BLaER1 (cell line): Measurements from ENCODE around the gene SPPL2B.

Experiments
- H3K27ac ChIP-seq: shearing (Covaris generic); formaldehyde crosslinking; 2 replicates; pipeline ENCODE4 v1.8.1; 2022
- H3K27me3 ChIP-seq: shearing (Covaris generic); formaldehyde crosslinking; 2 replicates; pipeline ENCODE4 v1.8.1; 2022
- H3K36me3 ChIP-seq: shearing (Covaris generic); formaldehyde crosslinking; 2 replicates; pipeline ENCODE4 v1.8.1; 2022
- H3K4me1 ChIP-seq: shearing (Covaris generic); formaldehyde crosslinking; 2 replicates; pipeline ENCODE4 v1.8.1; 2022
- H3K4me2 ChIP-seq: shearing (Covaris generic); formaldehyde crosslinking; 2 replicates; pipeline ENCODE4 v1.8.1; 2022
- H3K4me3 ChIP-seq: shearing (Covaris generic); formaldehyde crosslinking; 2 replicates; pipeline ENCODE4 v1.8.1; 2022
- H3K9ac ChIP-seq: shearing (Covaris generic); formaldehyde crosslinking; 2 replicates; pipeline ENCODE4 v1.8.1; 2022
- H3K9me3 ChIP-seq: shearing (Covaris generic); formaldehyde crosslinking; 2 replicates; pipeline ENCODE4 v1.8.1; 2022
- H4K20me1 ChIP-seq: shearing (Covaris generic); formaldehyde crosslinking; 2 replicates; pipeline ENCODE4 v1.8.1; 2022
- Cebpa-rat ChIP-seq: shearing (Covaris generic); IDR thresholded peaks from 2 replicates; pipeline ENCODE4 v1.8.1; 2022

SPPL2B gene

DNA sequence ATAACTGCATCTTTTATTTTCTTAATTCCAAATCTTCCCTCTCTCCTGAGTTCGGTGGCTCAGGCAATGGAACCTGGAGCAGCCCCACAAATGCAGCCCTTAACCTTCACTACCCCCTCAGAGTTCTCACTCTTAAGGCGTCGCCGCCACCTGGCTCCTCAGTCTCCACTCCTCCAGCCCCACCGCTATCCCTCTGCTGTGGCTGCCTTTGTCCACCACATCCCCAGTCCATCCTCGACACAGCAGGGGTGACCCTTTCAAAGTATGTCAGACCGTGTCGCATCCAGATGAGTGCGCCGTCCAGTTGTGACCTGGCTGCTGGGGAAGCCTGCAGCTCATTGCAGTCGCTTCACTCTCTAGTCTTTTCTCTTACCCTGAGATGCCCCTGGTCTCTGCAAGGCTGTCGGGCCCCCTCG is 1.0 kb downstream of the SPPL2B start:
- Histone ChIP-seq H3K27me3 (no peaks in the 10 kb centered on the region), H4K20me1 (peaks cover 52% of the 10 kb centered on the region), H3K27ac (peak overlapping the region; percentile 95), H3K9me3 (no peaks in the 10 kb centered on the region), H3K4me2 (peak overlapping the region; percentile 97), H3K36me3 (peaks cover 8% of the 10 kb centered on the region; the same call in 1 of the 2 replicates), H3K4me3 (peak overlapping the region; percentile 87), H3K9ac (peak overlapping the region; percentile 91), H3K4me1 (peaks cover 83% of the 10 kb centered on the region)
- TF ChIP-seq Cebpa-rat: no peak

DNA sequence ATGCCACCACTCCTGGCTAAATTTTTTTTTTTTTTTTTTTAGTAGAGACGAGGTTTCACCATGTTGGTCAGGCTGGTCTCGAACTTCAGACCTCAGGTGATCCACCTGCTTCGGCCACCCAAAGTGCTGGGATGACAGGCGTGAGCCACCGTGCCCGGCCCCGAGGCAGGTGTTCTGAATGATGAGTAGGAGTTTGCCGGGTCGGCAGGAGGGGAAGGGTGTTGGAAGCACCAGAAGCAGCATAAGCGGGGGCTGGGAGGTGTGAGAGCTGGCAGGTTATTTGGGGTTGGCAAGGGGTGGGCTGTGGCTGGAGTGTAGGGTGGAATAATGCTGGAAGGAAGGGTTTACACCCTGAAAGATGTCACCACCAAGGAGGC is 1.8 kb downstream of the SPPL2B start:
- Histone ChIP-seq H3K27me3 (no peaks in the 10 kb centered on the region), H3K4me2 (peak overlapping the region; percentile 97), H3K4me1 (peaks cover 81% of the 10 kb centered on the region), H3K27ac (peak overlapping the region; percentile 95), H3K4me3 (peak overlapping the region; percentile 87), H3K9ac (peak overlapping the region; percentile 91), H3K36me3 (peaks cover 15% of the 10 kb centered on the region; the same call in 1 of the 2 replicates), H3K9me3 (no peaks in the 10 kb centered on the region), H4K20me1 (peaks cover 52% of the 10 kb centered on the region)
- TF ChIP-seq Cebpa-rat: no peak

DNA sequence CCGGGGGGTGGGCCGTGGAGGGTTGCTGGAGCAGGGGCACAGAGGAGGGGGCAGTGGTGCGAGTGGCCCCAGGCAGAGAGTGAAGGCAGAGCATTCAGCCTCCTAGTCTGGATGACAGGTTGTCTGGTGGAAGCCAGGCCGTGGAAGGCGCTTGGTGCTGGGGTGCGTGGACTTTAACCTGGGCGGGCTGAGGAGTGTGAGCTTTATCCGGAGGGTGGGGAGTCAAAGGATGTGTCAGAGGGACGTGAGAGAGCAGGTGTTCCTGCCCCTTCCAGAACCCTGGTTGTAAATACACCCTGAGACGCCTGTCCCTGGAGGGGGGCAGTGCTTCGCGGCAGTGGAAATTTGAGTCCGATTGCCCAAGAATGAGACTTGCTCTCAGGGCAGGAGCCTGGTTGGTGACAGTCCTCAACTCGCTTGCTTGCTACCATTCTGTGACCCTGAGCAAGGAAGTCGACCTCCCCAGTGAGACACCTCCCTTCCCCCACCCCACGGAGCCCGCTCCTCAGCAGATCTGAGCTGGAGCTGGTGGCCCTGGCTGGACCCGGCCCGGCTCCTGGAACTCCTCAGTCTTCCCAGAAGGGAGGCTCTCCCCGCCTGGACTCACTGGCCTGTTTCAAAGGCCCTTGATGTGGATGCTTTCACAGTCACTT is 2.3 kb downstream of the SPPL2B start:
- no peak for TF ChIP-seq Cebpa-rat
- peaks cover 80% of the 10 kb centered on the region for H3K4me1 ChIP-seq
- H4K20me1 ChIP-seq: peaks cover 52% of the 10 kb centered on the region
- H3K9me3 ChIP-seq: no peaks in the 10 kb centered on the region
- no peaks in the 10 kb centered on the region for H3K27me3 ChIP-seq
- peak overlapping the region; percentile 87 for H3K4me3 ChIP-seq
- H3K36me3 ChIP-seq: peaks cover 15% of the 10 kb centered on the region; the same call in 1 of the 2 replicates
- H3K27ac ChIP-seq: peak overlapping the region; percentile 95
- peak overlapping the region; percentile 91 for H3K9ac ChIP-seq
- peak overlapping the region; percentile 97 for H3K4me2 ChIP-seq

DNA sequence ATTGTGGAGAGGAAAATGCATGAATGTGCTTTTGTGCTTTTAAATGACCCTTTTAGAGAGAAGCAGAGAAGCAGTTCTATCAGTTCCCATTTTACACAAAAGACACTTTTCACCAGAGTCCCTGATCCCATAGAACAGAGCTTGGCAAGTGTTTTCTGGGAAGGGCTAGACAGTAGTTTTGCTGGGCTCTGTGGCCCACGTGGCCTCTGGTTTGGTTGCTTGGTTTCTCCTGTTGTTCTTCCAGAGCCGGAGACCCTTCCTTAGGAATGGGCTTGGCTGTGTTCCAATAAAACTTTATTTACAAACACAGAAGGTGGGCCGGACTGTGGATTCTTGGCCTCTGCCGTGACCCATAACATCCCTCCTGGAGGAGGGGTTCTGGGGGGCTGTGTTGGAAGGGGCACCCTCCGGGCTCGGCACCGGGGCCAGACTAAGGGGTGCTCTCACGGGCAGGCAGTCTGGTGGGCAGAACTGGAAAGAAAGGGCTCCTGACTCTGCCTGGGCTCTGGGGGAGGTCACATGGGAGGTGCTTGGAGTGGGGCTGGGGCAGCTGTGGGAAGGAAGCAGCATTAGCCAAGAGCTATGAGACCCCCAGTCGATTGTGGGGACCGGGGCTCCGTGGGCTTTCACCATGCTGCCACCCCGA is 3.2 kb downstream of the SPPL2B start:
- Histone ChIP-seq H3K4me3 (peak overlapping the region; percentile 87), H3K9me3 (no peaks in the 10 kb centered on the region), H4K20me1 (peaks cover 57% of the 10 kb centered on the region), H3K9ac (peak overlapping the region; percentile 91), H3K36me3 (0 out of 2 replicates have a peak, but pooled peaks cover 12% of the 10 kb centered on the region), H3K4me2 (peak overlapping the region; percentile 97), H3K4me1 (peaks cover 80% of the 10 kb centered on the region), H3K27ac (peak overlapping the region; percentile 95), H3K27me3 (no peaks in the 10 kb centered on the region)
- no peak for TF ChIP-seq Cebpa-rat

DNA sequence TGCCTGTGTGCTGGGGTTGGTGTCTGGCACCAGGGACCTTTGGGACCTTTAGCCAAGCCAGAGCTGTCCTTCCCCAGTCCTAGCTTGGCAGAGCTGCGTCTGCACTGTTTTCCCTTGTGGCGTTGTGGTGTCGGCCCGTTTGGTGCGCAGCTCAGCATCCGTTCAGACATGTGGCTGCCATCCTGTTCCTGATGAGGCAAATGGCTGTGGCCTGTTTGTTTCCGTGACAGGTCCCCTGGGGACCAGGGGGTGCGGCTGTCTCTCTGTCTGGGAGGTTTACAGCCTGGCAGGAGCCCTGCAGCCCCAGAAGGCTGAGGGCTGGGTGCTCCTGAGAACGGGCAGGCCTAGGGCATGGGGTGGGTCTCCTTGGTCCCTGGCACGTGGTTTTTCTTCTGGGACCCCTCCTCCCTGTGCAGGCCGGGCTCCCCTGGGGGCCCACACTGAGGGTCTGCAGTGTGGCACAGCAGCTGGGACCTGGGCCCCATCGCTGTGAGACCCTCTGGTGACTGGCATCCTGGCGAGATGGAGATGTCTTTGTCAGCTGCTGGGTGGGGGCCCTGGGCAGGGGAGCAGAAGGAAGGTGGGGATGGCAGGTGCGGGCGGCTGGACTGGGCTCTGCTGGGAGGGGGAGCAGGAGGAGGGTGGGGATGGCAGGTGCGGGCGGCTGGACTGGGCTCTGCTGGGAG is 4.0 kb downstream of the SPPL2B start:
- H4K20me1 ChIP-seq: peaks cover 57% of the 10 kb centered on the region
- peak overlapping the region; percentile 97 for H3K4me2 ChIP-seq
- peaks cover 80% of the 10 kb centered on the region for H3K4me1 ChIP-seq
- no peaks in the 10 kb centered on the region for H3K9me3 ChIP-seq
- H3K9ac ChIP-seq: peak overlapping the region; percentile 91
- H3K27me3 ChIP-seq: no peaks in the 10 kb centered on the region
- H3K4me3 ChIP-seq: peak overlapping the region; percentile 87
- H3K36me3 ChIP-seq: 0 out of 2 replicates have a peak, but pooled peaks cover 12% of the 10 kb centered on the region
- no peak; the same call in 1 of the 2 replicates for TF ChIP-seq Cebpa-rat
- H3K27ac ChIP-seq: peak overlapping the region; percentile 95

DNA sequence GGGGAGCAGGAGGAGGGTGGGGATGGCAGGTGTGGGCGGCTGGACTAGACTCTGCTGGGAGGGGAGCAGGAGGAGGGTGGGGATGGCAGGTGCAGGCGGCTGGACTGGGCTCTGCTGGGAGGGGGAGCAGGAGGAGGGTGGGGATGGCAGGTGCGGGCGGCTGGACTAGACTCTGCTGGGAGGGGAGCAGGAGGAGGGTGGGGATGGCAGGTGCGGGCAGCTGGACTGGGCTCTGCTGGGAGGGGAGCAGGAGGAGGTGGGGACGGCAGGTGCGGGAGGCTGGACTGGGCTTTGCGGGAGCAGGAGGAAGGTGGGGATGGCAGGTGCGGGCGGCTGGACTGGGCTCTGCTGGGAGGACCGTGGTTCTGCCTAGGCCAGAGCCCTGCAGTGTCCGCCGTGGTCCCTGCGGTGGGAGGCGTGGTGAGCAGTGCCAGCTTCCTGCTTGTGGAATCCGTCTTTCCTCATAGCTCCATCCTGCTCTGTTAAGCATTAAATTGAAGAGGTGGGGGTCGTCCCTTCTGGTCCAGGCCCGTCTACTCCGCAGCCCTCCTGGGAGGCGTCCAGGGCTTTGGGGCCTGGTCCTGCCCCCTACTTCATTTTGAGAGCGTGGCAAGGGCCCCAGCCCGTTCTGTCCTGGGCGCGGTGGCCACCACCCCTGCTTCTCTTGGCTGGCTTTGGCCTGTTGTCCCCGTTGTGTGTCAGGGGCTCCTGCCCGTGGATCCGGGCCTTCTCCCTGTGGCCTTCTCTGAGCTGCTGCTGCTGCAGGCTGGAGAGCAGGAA is 4.7 kb downstream of the SPPL2B start:
- H3K9ac ChIP-seq: peak overlapping the region; percentile 80
- H3K9me3 ChIP-seq: no peaks in the 10 kb centered on the region
- peak overlapping the region; percentile 52 for H3K4me3 ChIP-seq
- peaks cover 15% of the 10 kb centered on the region for H3K36me3 ChIP-seq
- H4K20me1 ChIP-seq: peaks cover 64% of the 10 kb centered on the region
- peaks cover 85% of the 10 kb centered on the region for H3K4me1 ChIP-seq
- H3K27ac ChIP-seq: peak overlapping the region; percentile 95
- TF ChIP-seq Cebpa-rat: no peak
- H3K27me3 ChIP-seq: no peaks in the 10 kb centered on the region
- H3K4me2 ChIP-seq: peak overlapping the region; percentile 97

DNA sequence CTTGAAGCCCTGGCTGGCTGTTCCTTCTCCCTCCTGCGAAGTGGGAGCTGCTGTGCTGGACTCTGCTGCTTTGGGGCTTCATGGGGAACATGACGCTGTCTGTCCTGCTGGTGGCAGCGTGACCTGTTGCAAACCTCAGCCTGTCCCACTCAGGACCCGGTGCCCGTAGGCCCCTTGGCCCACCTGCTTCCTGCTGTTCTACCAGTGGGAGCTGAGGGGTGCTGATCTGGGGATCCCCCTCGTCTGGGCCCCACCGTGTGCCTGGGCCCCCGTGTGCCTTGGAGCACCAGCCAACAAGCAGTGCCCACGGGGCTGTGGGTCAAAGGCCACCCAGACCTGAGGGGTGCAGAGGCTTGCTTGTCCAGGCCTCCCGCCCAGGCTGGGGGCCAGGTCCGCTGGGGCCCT is 5.3 kb downstream of the SPPL2B start:
- H3K9me3 ChIP-seq: no peaks in the 10 kb centered on the region
- H3K27me3 ChIP-seq: no peaks in the 10 kb centered on the region
- H3K4me3 ChIP-seq: peak overlapping the region; percentile 52
- peaks cover 70% of the 10 kb centered on the region for H4K20me1 ChIP-seq
- TF ChIP-seq Cebpa-rat: no peak
- H3K27ac ChIP-seq: peak overlapping the region; percentile 95
- H3K4me2 ChIP-seq: peak overlapping the region; percentile 97
- peak overlapping the region; percentile 80 for H3K9ac ChIP-seq
- peaks cover 21% of the 10 kb centered on the region for H3K36me3 ChIP-seq
- H3K4me1 ChIP-seq: peaks cover 91% of the 10 kb centered on the region

DNA sequence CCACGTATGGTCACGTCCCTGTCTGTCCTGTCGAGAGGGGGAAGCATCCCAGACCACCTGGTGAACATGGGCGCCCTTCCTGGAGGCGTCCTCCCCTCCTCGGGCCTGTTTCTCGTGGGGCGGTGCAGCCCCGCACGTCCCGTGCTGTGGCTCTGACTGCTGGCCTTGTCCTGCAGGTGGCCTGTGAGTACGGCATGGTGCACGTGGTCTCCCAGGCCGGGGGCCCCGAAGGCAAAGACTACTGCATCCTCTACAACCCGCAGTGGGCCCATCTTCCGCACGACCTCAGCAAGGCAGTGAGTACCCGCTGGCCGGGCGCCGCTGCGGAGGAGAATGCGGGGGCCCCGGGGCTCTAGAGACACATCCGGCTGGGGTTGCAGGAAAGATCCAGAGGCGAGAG is 5.9 kb downstream of the SPPL2B start:
- peak overlapping the region; percentile 97 for H3K4me2 ChIP-seq
- H3K4me3 ChIP-seq: peak overlapping the region; percentile 52; the same call in 1 of the 2 replicates
- peak overlapping the region; percentile 80; the same call in 1 of the 2 replicates for H3K9ac ChIP-seq
- peaks cover 27% of the 10 kb centered on the region for H3K36me3 ChIP-seq
- peak overlapping the region; percentile 95 for H3K27ac ChIP-seq
- no peak for TF ChIP-seq Cebpa-rat
- H3K9me3 ChIP-seq: no peaks in the 10 kb centered on the region
- peaks cover 88% of the 10 kb centered on the region for H3K4me1 ChIP-seq
- H4K20me1 ChIP-seq: peaks cover 76% of the 10 kb centered on the region
- H3K27me3 ChIP-seq: no peaks in the 10 kb centered on the region
